ENCODE results near the gene CTAG2. TPM values are rescaled to one million over a fixed set of nuclear protein-coding genes. Genes with fewer than 3 reads are reported as not detected.
"Not testable (repeated sequence)": the region's sequence is repeated elsewhere in the genome, so short reads cannot be mapped to it uniquely, and the experiment has no call there.

CTAG2 gene
- total RNA-seq, 1 experiment from 2014 or later = not detected

- H3K27me3 Mint-ChIP-seq (ENCODE audit: insufficient read depth, unreplicated experiment); H3K4me1 ChIP-seq; H3K36me3 ChIP-seq (ENCODE audit: control insufficient read depth, insufficient read depth, low read length); H3K4me1 Mint-ChIP-seq (ENCODE audit: low read depth, unreplicated experiment); H3K4me3 ChIP-seq (ENCODE audit: low read depth, low read length); H3K4me3 Mint-ChIP-seq (ENCODE audit: unreplicated experiment); H3K27ac Mint-ChIP-seq (ENCODE audit: unreplicated experiment); H3K9me3 ChIP-seq; POLR2A ChIA-PET; BruUV-seq (replicated peaks); CTCF ChIA-PET; intact Hi-C loops (cut with micrococcal nuclease; ENCODE audit: unreplicated experiment); DNase-seq; H3K27me3 ChIP-seq (replicated peaks; ENCODE audit: control insufficient read depth, insufficient read depth, low read length); H3K9me3 Mint-ChIP-seq (ENCODE audit: unreplicated experiment); H3K36me3 Mint-ChIP-seq (ENCODE audit: insufficient read depth, unreplicated experiment): not testable (repeated sequence)
Observed at GRCh38 chrX:154641740-154642139, 11.6 kb downstream of the CTAG2 start.

GRCh38 chrX:154633661-154634060 is 19.7 kb downstream of the CTAG2 start:
- POLR2A ChIA-PET; H3K4me3 ChIP-seq (ENCODE audit: low read depth, low read length); H3K4me1 ChIP-seq; H3K4me1 Mint-ChIP-seq (ENCODE audit: low read depth, unreplicated experiment); H3K36me3 ChIP-seq (ENCODE audit: control insufficient read depth, insufficient read depth, low read length); H3K36me3 Mint-ChIP-seq (ENCODE audit: insufficient read depth, unreplicated experiment); H3K27me3 ChIP-seq (replicated peaks; ENCODE audit: control insufficient read depth, insufficient read depth, low read length); H3K27me3 Mint-ChIP-seq (ENCODE audit: insufficient read depth, unreplicated experiment); CTCF ChIA-PET; H3K9me3 ChIP-seq; DNase-seq; intact Hi-C loops (cut with micrococcal nuclease; ENCODE audit: unreplicated experiment); H3K27ac Mint-ChIP-seq (ENCODE audit: unreplicated experiment); H3K4me3 Mint-ChIP-seq (ENCODE audit: unreplicated experiment); BruUV-seq (replicated peaks); H3K9me3 Mint-ChIP-seq (ENCODE audit: unreplicated experiment): not testable (repeated sequence)

GRCh38 chrX:154630949-154631348 is 22.4 kb downstream of the CTAG2 start:
- H3K9me3 ChIP-seq; CTCF ChIA-PET; H3K4me3 Mint-ChIP-seq (ENCODE audit: unreplicated experiment); H3K4me3 ChIP-seq (ENCODE audit: low read depth, low read length); H3K4me1 ChIP-seq; H3K27me3 ChIP-seq (replicated peaks; ENCODE audit: control insufficient read depth, insufficient read depth, low read length); H3K27me3 Mint-ChIP-seq (ENCODE audit: insufficient read depth, unreplicated experiment); H3K9me3 Mint-ChIP-seq (ENCODE audit: unreplicated experiment); H3K4me1 Mint-ChIP-seq (ENCODE audit: low read depth, unreplicated experiment); H3K27ac Mint-ChIP-seq (ENCODE audit: unreplicated experiment); DNase-seq; BruUV-seq (replicated peaks); POLR2A ChIA-PET; H3K36me3 Mint-ChIP-seq (ENCODE audit: insufficient read depth, unreplicated experiment); intact Hi-C loops (cut with micrococcal nuclease; ENCODE audit: unreplicated experiment); H3K36me3 ChIP-seq (ENCODE audit: control insufficient read depth, insufficient read depth, low read length): not testable (repeated sequence)

- BruUV-seq (replicated peaks); H3K36me3 Mint-ChIP-seq (ENCODE audit: insufficient read depth, unreplicated experiment); H3K4me3 Mint-ChIP-seq (ENCODE audit: unreplicated experiment); H3K27me3 ChIP-seq (replicated peaks; ENCODE audit: control insufficient read depth, insufficient read depth, low read length); intact Hi-C loops (cut with micrococcal nuclease; ENCODE audit: unreplicated experiment); CTCF ChIA-PET; POLR2A ChIA-PET; H3K27ac Mint-ChIP-seq (ENCODE audit: unreplicated experiment); H3K4me1 ChIP-seq; H3K36me3 ChIP-seq (ENCODE audit: control insufficient read depth, insufficient read depth, low read length); H3K9me3 Mint-ChIP-seq (ENCODE audit: unreplicated experiment); H3K9me3 ChIP-seq; H3K4me1 Mint-ChIP-seq (ENCODE audit: low read depth, unreplicated experiment); H3K27me3 Mint-ChIP-seq (ENCODE audit: insufficient read depth, unreplicated experiment); H3K4me3 ChIP-seq (ENCODE audit: low read depth, low read length); DNase-seq: not testable (repeated sequence)
Observed at GRCh38 chrX:154628960-154629359, 24.4 kb downstream of the CTAG2 start.

GRCh38 chrX:154620767-154621414 is 32.5 kb downstream of the CTAG2 start:
- H3K4me1 Mint-ChIP-seq (ENCODE audit: low read depth, unreplicated experiment); H3K9me3 Mint-ChIP-seq (ENCODE audit: unreplicated experiment); H3K27me3 ChIP-seq (replicated peaks; ENCODE audit: control insufficient read depth, insufficient read depth, low read length); H3K36me3 Mint-ChIP-seq (ENCODE audit: insufficient read depth, unreplicated experiment); H3K4me3 Mint-ChIP-seq (ENCODE audit: unreplicated experiment); BruUV-seq (replicated peaks); H3K4me3 ChIP-seq (ENCODE audit: low read depth, low read length); H3K4me1 ChIP-seq; H3K27ac Mint-ChIP-seq (ENCODE audit: unreplicated experiment); H3K9me3 ChIP-seq; CTCF ChIA-PET; intact Hi-C loops (cut with micrococcal nuclease; ENCODE audit: unreplicated experiment); H3K27me3 Mint-ChIP-seq (ENCODE audit: insufficient read depth, unreplicated experiment); H3K36me3 ChIP-seq (ENCODE audit: control insufficient read depth, insufficient read depth, low read length); DNase-seq; POLR2A ChIA-PET: not testable (repeated sequence)

GRCh38 chrX:154619182-154619581 is 34.2 kb downstream of the CTAG2 start, which contains the start of gene CTAG1B:
Gene CTAG1B (minus strand): TSS chrX:154619282. CDS start chrX:154619218, 64 bp downstream.
- H3K27me3 ChIP-seq (replicated peaks; ENCODE audit: control insufficient read depth, insufficient read depth, low read length); POLR2A ChIA-PET; BruUV-seq (replicated peaks); H3K9me3 ChIP-seq; intact Hi-C loops (cut with micrococcal nuclease; ENCODE audit: unreplicated experiment); H3K27me3 Mint-ChIP-seq (ENCODE audit: insufficient read depth, unreplicated experiment); H3K4me1 ChIP-seq; H3K27ac Mint-ChIP-seq (ENCODE audit: unreplicated experiment); H3K4me3 Mint-ChIP-seq (ENCODE audit: unreplicated experiment); CTCF ChIA-PET; H3K9me3 Mint-ChIP-seq (ENCODE audit: unreplicated experiment); H3K4me3 ChIP-seq (ENCODE audit: low read depth, low read length); H3K4me1 Mint-ChIP-seq (ENCODE audit: low read depth, unreplicated experiment); H3K36me3 Mint-ChIP-seq (ENCODE audit: insufficient read depth, unreplicated experiment); H3K36me3 ChIP-seq (ENCODE audit: control insufficient read depth, insufficient read depth, low read length); DNase-seq: not testable (repeated sequence)

- CTCF ChIA-PET; H3K36me3 Mint-ChIP-seq (ENCODE audit: insufficient read depth, unreplicated experiment): not testable (repeated sequence)
Observed at GRCh38 chrX:154613586-154613985, 39.8 kb downstream of the CTAG2 start.

More at GRCh38 chrX:154613586-154613985, 39.8 kb downstream of the CTAG2 start:
- H3K4me3 Mint-ChIP-seq (ENCODE audit: unreplicated experiment); H3K27ac Mint-ChIP-seq (ENCODE audit: unreplicated experiment); H3K27me3 ChIP-seq (replicated peaks; ENCODE audit: control insufficient read depth, insufficient read depth, low read length); H3K4me1 Mint-ChIP-seq (ENCODE audit: low read depth, unreplicated experiment); H3K4me1 ChIP-seq; H3K9me3 ChIP-seq; DNase-seq; POLR2A ChIA-PET; H3K4me3 ChIP-seq (ENCODE audit: low read depth, low read length); BruUV-seq (replicated peaks); H3K9me3 Mint-ChIP-seq (ENCODE audit: unreplicated experiment); H3K36me3 ChIP-seq (ENCODE audit: control insufficient read depth, insufficient read depth, low read length); intact Hi-C loops (cut with micrococcal nuclease; ENCODE audit: unreplicated experiment); H3K27me3 Mint-ChIP-seq (ENCODE audit: insufficient read depth, unreplicated experiment): not testable (repeated sequence)
